GM20000 (cell line): ENCODE data around the gene SYCP2.

ENCODE experiments used
- DNase-seq: peaks from one replicate; pipeline ENCODE4 v3.0.0; 2012; ENCODE audit warnings: low spot score
- CTCF ChIP-seq: IDR thresholded peaks from 2 replicates; pipeline ENCODE4 v1.5.1; 2012; ENCODE audit warnings: mild to moderate bottlenecking, control low read depth; ENCODE audit errors: extremely low read depth, missing control alignments

Gene SYCP2

DNA sequence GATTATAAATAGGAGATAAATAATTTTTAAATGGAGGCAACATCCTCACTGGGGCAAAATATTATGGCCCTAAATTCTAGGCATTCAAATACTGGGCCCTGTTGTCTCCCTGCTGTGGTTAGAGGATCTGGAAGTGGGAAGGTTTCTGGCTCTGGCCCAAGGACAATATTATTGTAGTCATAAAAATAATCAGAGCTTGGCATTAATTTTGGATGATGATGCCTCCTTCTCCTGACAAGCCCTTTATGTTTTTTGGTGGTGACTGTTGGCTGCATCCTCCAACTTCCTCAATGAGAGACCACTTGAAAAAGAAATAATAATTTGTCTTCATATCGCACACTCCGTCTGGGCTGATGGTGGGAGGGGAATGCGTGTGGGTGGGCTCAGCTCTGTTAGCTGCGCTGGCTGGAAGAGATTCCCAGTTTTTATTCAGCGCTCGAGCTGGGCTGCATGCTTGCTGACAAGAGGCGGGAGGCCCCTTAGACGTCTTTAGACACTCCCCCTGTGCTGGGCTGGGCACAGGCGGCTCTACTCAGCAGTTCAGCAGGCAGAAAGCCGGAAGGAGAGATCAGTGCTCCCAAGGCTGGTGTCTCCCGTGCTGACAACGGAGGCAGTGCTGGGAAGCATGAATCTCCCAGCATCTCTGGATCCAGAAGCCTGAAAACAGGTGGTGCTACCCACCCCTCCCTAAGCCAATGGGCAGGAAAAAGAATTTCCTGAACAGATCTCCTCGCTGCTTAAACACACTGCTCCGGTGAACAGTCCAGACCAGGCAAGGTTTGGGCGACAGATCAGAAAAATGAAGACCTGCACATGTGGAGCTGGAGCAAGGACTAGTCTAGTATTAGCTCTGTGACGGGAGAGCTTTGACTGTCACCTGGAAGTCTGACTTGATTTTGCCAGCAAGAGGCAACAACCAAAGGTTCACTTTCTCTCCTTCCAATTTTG is 97.7 kb downstream of the SYCP2 start:
- no peak for TF ChIP-seq CTCF
- DNase-seq = peak; percentile 27

DNA sequence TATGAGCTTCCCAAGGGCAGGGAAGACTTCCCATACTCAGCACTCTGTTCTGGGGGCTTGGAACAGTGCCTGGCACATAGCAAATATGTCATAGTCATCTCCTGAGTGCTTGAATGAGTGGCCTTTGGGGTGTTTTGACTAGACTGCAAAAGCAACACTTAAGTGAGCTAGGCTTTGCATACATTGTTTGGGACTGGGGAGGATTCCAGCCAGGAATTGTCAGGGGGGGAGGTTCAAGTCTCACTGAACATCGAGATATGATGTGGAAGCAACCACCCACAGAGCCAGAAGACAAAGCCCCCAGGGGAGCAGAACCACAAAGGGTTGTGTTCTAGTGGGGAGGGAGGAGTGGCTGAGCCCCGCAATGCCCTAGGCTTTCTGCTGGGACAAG is 98.4 kb downstream of the SYCP2 start:
- DNase-seq = no peak
- no peak for TF ChIP-seq CTCF

DNA sequence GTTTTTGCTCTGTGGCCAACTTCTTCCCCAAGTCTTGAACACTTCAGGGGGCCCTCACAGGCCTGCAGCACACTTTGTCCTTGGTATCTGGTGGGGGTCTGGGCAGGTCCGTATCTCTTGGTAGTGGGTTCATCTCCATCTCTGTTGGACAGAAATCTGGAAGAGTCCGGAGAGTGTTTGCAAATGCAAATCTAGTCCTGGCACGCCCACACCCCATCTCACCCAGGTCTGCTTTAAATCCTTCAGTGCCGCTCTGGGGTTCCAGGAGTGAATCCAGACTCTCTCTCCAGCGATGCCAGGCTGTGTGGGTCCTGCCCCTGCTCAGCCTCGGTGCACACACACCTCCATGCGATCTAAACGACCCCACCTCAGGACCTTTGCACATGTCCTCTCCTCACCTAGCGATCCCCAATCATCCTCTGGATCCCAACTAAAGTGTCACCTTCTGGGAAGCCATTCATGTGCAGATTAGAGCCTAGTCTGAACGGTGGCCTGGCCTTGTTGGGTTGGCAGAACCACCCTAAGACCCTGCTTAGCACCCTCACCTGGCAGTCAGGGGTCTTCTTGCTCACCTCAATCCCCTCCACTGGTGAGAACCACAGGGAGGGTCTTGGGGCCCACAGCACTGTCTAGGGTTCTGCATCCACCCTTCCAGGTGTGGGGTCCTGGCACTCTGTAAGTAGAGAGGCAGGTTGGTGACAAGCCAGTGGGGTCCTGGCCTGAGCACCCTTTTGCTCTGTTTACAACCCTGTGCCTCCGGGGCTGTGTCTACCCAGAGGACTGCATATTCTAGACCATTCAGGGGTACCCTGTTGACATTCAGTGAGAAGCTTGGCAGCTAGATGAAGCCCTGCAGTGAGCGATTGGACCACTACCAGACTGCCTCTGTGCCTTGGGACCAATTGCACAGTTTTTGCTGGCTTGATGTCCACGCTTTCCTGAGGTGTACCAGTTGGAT is 100.8 kb downstream of the SYCP2 start:
- DNase-seq = no peak
- no peak for TF ChIP-seq CTCF

- no peak for DNase-seq
- no peak for TF ChIP-seq CTCF
These were observed 101.5 kb downstream of the SYCP2 start for GRCh38 chr20:59831916-59832270.

DNA sequence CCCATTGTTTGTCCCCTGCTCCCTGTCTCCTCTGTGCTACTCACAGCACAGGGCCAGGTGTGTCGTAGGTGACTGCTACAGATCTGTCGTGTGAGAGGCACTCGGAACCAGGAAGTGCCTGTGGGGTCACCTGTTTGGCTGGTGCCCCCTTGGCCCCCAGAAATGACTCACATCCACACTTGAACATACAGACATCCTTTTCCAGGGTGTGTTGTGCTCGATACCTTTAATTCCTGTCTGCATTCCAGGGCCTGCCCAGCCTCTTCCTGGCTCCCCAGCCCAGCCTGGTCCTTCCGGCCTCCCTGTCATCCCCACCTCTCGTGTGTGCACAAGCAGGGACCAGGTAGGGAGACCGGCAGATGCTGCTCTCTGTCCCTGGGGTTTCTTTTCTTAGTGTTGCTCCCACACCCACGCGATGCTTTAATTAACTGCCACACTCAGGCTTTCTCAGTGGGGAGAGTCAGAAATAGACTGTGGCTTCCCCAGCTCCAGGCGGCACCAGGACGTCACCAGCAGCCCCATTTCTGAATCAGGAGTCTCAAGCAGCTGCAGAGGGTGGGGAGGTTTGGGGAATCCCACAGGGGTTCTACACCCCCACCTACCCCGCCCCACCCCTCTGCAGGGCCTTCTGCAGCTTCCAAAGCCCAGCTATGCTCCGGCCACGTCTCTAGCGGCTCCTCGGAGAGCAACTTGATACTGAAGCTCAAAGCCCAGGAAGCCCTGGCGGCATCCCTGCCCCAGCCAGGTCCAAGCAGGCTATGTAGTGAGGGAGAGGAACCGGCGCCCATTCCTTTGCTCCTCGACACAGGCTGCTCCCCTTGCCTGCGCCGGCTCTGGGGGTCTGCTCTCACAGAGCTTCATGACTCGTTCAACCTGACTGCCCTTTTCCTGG is 102.2 kb downstream of the SYCP2 start:
- no peak for TF ChIP-seq CTCF
- DNase-seq = peak; percentile 34

DNA sequence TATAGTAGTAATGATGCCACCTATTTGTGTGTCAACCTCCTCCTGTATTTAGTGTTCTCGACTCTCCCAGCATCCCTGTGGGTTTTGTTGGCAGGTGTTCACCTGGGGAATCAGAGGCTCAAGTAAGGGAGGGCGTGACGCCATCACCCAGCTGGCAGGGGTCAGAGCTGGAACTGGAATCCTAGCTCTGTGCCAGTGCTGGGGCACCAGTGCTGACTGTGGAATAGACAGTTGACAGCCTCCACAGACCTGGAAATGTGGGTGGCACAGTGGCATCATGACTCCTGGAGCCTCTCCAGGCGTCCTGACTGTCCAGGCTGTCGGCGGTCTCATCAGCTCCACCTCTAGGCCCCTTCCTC is 102.8 kb downstream of the SYCP2 start:
- DNase-seq = no peak
- TF ChIP-seq CTCF = no peak
